Trophoblast cell (in vitro differentiated cells and primary cell): ENCODE results near the gene ELP1.

Experiments used
- DNase-seq, 2 donors: peaks; one replicate each; pipeline ENCODE4 v3.0.0-alpha.2; 2016
- H2AFZ ChIP-seq: 2 replicates; pipeline ENCODE4 v1.6.1; 2013; ENCODE audit warnings: low read length, moderate library complexity, mild to moderate bottlenecking; ENCODE audit not compliant: insufficient read depth, poor library complexity
- H2AK5ac ChIP-seq: 2 replicates; pipeline ENCODE4 v1.6.1; 2013; ENCODE audit warnings: mild to moderate bottlenecking, low read length
- H2BK120ac ChIP-seq: 2 replicates; pipeline ENCODE4 v1.6.1; 2013; ENCODE audit warnings: low read length, mild to moderate bottlenecking, moderate library complexity; ENCODE audit not compliant: insufficient read depth, poor library complexity
- H2BK12ac ChIP-seq: 2 replicates; pipeline ENCODE4 v1.6.1; 2013; ENCODE audit warnings: mild to moderate bottlenecking, low read length, moderate library complexity
- H2BK5ac ChIP-seq: 2 replicates; pipeline ENCODE4 v1.6.1; 2013; ENCODE audit warnings: low read length, low read depth, moderate library complexity, mild to moderate bottlenecking; ENCODE audit not compliant: poor library complexity
- H3K14ac ChIP-seq: 2 replicates; pipeline ENCODE4 v1.6.1; 2013; ENCODE audit warnings: mild to moderate bottlenecking, low read length
- H3K18ac ChIP-seq: 2 replicates; pipeline ENCODE4 v1.6.1; 2013; ENCODE audit warnings: mild to moderate bottlenecking, low read length
- H3K23ac ChIP-seq: 2 replicates; pipeline ENCODE4 v1.6.1; 2013; ENCODE audit warnings: low read length
- H3K27ac ChIP-seq: 2 replicates; pipeline ENCODE4 v1.5.1; 2013; ENCODE audit warnings: low read depth, mild to moderate bottlenecking, inconsistent platforms, low read length, moderate library complexity
- H3K27me3 ChIP-seq: 2 replicates; pipeline ENCODE4 v1.6.1; 2013; ENCODE audit warnings: inconsistent platforms, mild to moderate bottlenecking, low read length, moderate library complexity; ENCODE audit not compliant: insufficient read depth
- H3K36me3 ChIP-seq, 2 experiments: 1 replicate in 1 of 2; 2 replicates in 1 of 2; pipeline ENCODE4 v1.6.1; 2013; ENCODE audit warnings: low read length in 2 of 2, mild to moderate bottlenecking in 2 of 2, moderate library complexity in 1 of 2; ENCODE audit not compliant: insufficient read depth in 2 of 2, control insufficient read depth in 1 of 2
- H3K4ac ChIP-seq: 2 replicates; pipeline ENCODE4 v1.6.1; 2013; ENCODE audit warnings: low read depth, mild to moderate bottlenecking, low read length, moderate library complexity
- H3K4me1 ChIP-seq, 2 experiments: 1 replicate in 1 of 2; 2 replicates in 1 of 2; pipeline ENCODE4 v1.6.1; 2013; ENCODE audit warnings: low read length in 2 of 2, mild to moderate bottlenecking in 2 of 2, moderate library complexity in 1 of 2; ENCODE audit not compliant: insufficient read depth in 2 of 2, control insufficient read depth in 1 of 2
- H3K4me2 ChIP-seq: 2 replicates; pipeline ENCODE4 v1.6.1; 2013; ENCODE audit warnings: inconsistent platforms, mild to moderate bottlenecking, low read length, moderate library complexity
- H3K4me3 ChIP-seq: 2 replicates; pipeline ENCODE4 v1.5.1; 2013; ENCODE audit warnings: mild to moderate bottlenecking, low read depth, low read length, inconsistent platforms
- H3K79me1 ChIP-seq: one replicate; pipeline ENCODE4 v1.6.1; 2013; ENCODE audit warnings: low read length
- H3K79me2 ChIP-seq: 2 replicates; pipeline ENCODE4 v1.6.1; 2013; ENCODE audit warnings: low read length, mild to moderate bottlenecking; ENCODE audit not compliant: control insufficient read depth, insufficient read depth, poor library complexity
- H3K9ac ChIP-seq: 2 replicates; pipeline ENCODE4 v1.6.1; 2013; ENCODE audit warnings: mild to moderate bottlenecking, low read length
- H3K9me3 ChIP-seq: 2 replicates; pipeline ENCODE4 v1.6.1; 2013; ENCODE audit warnings: low read depth, mild to moderate bottlenecking, control low read depth, inconsistent platforms, low read length; ENCODE audit not compliant: insufficient read depth
- H4K12ac ChIP-seq: 2 replicates; pipeline ENCODE4 v1.6.1; 2013; ENCODE audit warnings: low read depth, mild to moderate bottlenecking, low read length, moderate library complexity
- H4K8ac ChIP-seq: 2 replicates; pipeline ENCODE4 v1.6.1; 2013; ENCODE audit warnings: low read depth, mild to moderate bottlenecking, low read length, moderate library complexity
- H4K91ac ChIP-seq: one replicate; pipeline ENCODE4 v1.6.1; 2013; ENCODE audit warnings: low read depth, mild to moderate bottlenecking, low read length, moderate library complexity
- WGBS: extraction: QIAGEN DNeasy Blood & Tissue Kit; methylation state at CpG from one replicate; pipeline ENCODE4 v1.1.7; 2013; ENCODE audit warnings: missing lambda C conversion rate; ENCODE audit not compliant: insufficient read length, insufficient coverage; ENCODE audit errors: extremely low coverage; 5-methylcytosine and 5-hydroxymethylcytosine counted together

The ELP1 gene

DNA sequence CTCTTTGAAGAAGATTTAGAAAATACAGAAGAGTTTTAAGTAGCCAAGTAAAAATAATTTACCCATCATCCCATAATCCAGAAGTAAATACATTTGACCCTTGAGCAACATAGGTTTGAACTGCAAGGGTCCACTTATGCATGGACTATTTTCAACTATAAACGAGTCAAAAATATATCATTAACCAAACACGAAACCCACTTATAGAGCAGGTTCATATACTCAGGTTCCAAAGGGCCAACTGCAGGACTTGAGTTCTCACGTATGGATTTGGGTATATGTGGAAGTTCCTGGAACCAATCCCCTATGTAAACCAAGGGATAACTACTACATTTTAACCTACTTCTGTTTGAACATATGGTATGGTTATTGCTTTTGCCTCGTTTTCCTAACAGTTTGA lies 6.1 kb upstream of the ELP1 start:
- Histone ChIP-seq H4K12ac (no peak overlapping the region), H3K18ac (no peak overlapping the region), H3K9ac (no peak overlapping the region), H3K14ac (no peak overlapping the region), H3K79me1 (no peaks in the 10 kb centered on the region), H3K36me3 (peaks cover 0 to 2% of the 10 kb centered on the region in 2 experiments), H3K27me3 (no peaks in the 10 kb centered on the region), H3K4me1 (no peaks in the 10 kb centered on the region), H4K91ac (no peak overlapping the region), H2BK120ac (no peak overlapping the region), H2AFZ (no peak overlapping the region), H3K79me2 (no peaks in the 10 kb centered on the region), H3K27ac (no peak overlapping the region), H3K4me2 (no peak overlapping the region), H3K9me3 (no peaks in the 10 kb centered on the region), H3K4ac (no peak overlapping the region), H2BK5ac (no peak overlapping the region), H4K8ac (no peak overlapping the region), H2AK5ac (no peak overlapping the region), H2BK12ac (no peak overlapping the region), H3K4me3 (no peak overlapping the region), H3K23ac (no peak overlapping the region)
- no peak for DNase-seq
- no CpG with 5 or more reads among the region's 4 CpGs for WGBS

DNA sequence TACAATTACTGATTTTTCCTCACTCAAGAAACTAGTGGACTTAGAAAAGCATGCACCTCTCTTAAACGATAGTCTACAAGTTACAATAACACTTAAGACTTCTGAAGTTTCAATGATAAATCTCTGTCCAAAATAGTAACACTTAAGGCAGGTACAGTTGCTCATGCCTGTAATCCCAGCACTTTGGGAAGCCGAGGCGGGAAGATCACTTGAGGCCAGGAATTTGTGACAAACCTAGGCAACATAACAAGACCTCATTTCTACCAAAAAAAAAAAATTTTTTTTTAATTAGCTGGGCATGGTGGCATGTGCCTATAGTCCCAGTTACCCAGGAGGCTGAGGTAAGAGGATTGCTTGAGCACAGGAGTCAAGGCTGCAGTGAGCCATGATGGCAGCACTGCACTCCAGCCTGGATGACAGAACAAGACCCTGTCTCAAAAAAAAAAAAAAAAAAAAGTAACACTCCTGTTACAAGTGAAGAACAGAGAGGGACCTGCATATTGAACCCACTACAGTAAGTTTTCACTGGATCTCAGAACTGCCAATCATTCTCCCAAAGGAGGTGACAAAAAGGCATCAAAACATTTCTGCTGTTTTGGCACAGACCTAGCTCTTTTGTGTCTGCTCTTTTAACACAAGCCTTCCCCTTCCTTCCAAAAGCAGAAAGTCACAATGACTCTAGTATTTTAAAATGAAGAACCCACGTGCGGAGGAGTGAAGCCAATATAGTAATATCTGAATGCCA lies 3.8 kb upstream of the ELP1 start:
- Histone ChIP-seq H3K14ac (no peak overlapping the region), H3K36me3 (peaks cover 0 to 2% of the 10 kb centered on the region in 2 experiments), H3K23ac (no peak overlapping the region), H3K27me3 (no peaks in the 10 kb centered on the region), H2BK5ac (no peak overlapping the region), H2BK120ac (no peak overlapping the region), H3K18ac (no peak overlapping the region), H2AFZ (no peak overlapping the region), H4K12ac (no peak overlapping the region), H3K9me3 (no peaks in the 10 kb centered on the region), H3K4me3 (no peak overlapping the region), H3K79me2 (peaks cover 2% of the 10 kb centered on the region), H3K9ac (no peak overlapping the region), H4K8ac (no peak overlapping the region), H2BK12ac (no peak overlapping the region), H3K4me2 (no peak overlapping the region), H3K79me1 (peaks cover 6% of the 10 kb centered on the region), H2AK5ac (no peak overlapping the region), H3K4me1 (peaks cover 0 to 7% of the 10 kb centered on the region in 2 experiments), H3K4ac (no peak overlapping the region), H3K27ac (no peak overlapping the region), H4K91ac (no peak overlapping the region)
- WGBS: no CpG with 5 or more reads among the region's 5 CpGs
- no peak for DNase-seq

DNA sequence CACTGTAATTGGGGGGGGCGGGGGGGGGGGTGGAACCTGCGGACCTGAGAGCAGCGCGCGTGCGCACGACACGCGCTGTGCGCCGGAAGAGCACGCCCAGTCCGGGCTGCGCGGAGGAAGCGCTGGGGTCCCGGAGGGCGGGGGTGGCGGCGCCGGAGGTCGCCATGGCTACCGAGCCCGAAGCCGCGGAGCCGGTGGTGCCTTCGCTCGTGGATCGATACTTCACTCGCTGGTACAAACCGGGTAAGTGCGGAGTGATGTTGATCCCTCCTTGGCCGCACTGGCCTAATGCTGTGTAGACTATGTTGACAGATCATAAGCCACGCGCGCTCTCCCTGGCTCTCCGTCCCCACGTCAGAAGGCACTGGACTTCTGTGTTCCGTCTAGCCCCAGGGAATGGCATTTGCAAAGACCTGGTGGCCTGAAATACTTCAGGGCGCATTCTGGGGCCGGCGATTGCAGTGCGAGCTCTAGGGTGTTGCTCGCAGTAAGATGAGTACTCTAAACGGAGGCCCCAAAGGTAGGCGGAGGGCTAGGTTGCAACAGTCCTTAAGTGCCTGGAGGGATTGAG lies 484 bp upstream of the ELP1 start, which contains the start of gene ABITRAM:
ABITRAM (plus strand) TSS at position 78 of the 571 bp plus-strand sequence; CDS start at position 165, 87 bp downstream.
- Histone ChIP-seq H3K79me2 (peaks cover 2% of the 10 kb centered on the region), H3K4me3 (peak within 1 kb of the TSS; percentile 90), H3K27me3 (no peaks in the 10 kb centered on the region), H2BK5ac (peak within 1 kb of the TSS; percentile 73), H2AK5ac (no peak within 1 kb of the TSS), H3K23ac (no peak within 1 kb of the TSS), H3K14ac (peak within 1 kb of the TSS; percentile 64), H3K18ac (peak within 1 kb of the TSS; percentile 13), H4K8ac (peak within 1 kb of the TSS; percentile 80), H4K91ac (peak within 1 kb of the TSS; percentile 70), H2BK120ac (peak within 1 kb of the TSS; percentile 34), H3K4me2 (peak within 1 kb of the TSS; percentile 84), H3K4ac (peak within 1 kb of the TSS; percentile 17), H3K9me3 (no peaks in the 10 kb centered on the region), H2BK12ac (no peak within 1 kb of the TSS), H3K27ac (peak within 1 kb of the TSS; percentile 53), H3K9ac (peak within 1 kb of the TSS; percentile 84), H3K36me3 (peaks cover 2% of the 10 kb centered on the region in 2 experiments), H3K4me1 (peaks cover 0 to 7% of the 10 kb centered on the region in 2 experiments), H2AFZ (peak within 1 kb of the TSS; percentile 71), H3K79me1 (peaks cover 6% of the 10 kb centered on the region), H4K12ac (peak within 1 kb of the TSS; percentile 76)
- peak; percentile 56 to 76 for DNase-seq
- WGBS: no CpG with 5 or more reads among the region's 47 CpGs

DNA sequence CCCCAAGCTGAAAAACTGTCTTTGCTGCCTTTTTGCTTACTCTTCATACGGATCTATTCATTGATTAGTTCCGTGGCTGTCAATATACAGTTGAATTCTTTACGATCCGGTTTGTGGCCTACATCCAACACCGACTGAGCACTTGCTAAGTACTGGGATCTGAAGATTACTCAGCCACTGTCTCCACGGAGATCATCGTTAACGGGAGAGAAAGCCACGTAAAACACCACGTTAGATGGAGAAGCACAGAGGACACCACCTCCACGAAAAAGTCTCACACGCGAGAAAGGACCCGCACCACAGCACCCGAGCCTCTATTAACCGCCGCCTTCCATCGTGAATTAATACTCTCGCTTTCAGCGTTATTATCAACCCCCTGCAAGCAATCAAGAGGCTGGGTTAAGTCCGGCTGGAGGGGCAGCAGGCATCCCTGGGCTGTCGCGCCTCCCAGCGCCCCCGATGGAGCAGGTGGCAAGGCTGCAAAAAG lies 650 bp downstream of the ELP1 start:
- peak in 1 of 2 donors; percentile 1 for DNase-seq
- Histone ChIP-seq H3K4me1 (peaks cover 0 to 7% of the 10 kb centered on the region in 2 experiments), H3K23ac (no peak overlapping the region), H3K79me2 (peaks cover 2% of the 10 kb centered on the region), H3K14ac (peak overlapping the region; percentile 64), H3K9ac (peak overlapping the region; percentile 84), H4K12ac (peak overlapping the region; percentile 76), H3K18ac (peak overlapping the region; percentile 5), H3K4me2 (peak overlapping the region; percentile 84), H3K4me3 (peak overlapping the region; percentile 88), H4K91ac (peak overlapping the region; percentile 46), H2AK5ac (no peak overlapping the region), H3K4ac (no peak overlapping the region), H2AFZ (peak overlapping the region; percentile 71), H3K9me3 (no peaks in the 10 kb centered on the region), H4K8ac (peak overlapping the region; percentile 80), H2BK12ac (no peak overlapping the region), H2BK120ac (peak overlapping the region; percentile 34), H3K79me1 (peaks cover 6% of the 10 kb centered on the region), H3K27me3 (no peaks in the 10 kb centered on the region), H3K36me3 (peaks cover 2 to 4% of the 10 kb centered on the region in 2 experiments), H3K27ac (peak overlapping the region; percentile 53), H2BK5ac (no peak overlapping the region)
- no CpG with 5 or more reads among the region's 25 CpGs for WGBS
